Heart left ventricle (tissue), 13 donors: ENCODE measurements around the gene GABRB1.

Source experiments
- CTCF ChIP-seq, 12 donors: fragments of 200-600 bp; sonication (generic) in 4 of 12; IDR thresholded peaks; one replicate each; pipeline versions ENCODE4 v1.5.0 to v1.8.0; 2018 to 2022; ENCODE audit warnings: antibody characterized with exemption in 12 of 12, mild to moderate bottlenecking in 5 of 12
- POLR2A ChIP-seq, 2 donors: fragments of 450-650 bp; IDR thresholded peaks; one replicate each; pipeline ENCODE4 v1.6.1; 2017; ENCODE audit warnings: antibody characterized with exemption in 2 of 2, mild to moderate bottlenecking in 2 of 2, moderate library complexity in 2 of 2
- donor health status: ischemic (EF 13 %, LVEDD 7.1; RV severe dilation, severe dysfunction).
- donor health status: DM: no; HTN: yes; CAD: no.
- donor health status: DM: no; HTN: no; CAD: no.
- donor health status: ischemic (EF 25% LVEDD 6.9; RV normal size, moderate dysfunction).
- donor health status: ischemic (EF 25% LVEDD 5.7; RV mildly dilated, moderate dysfunction).
- donor health status: ischemic (EF 35%, LVEDD 5.7; RV mildly dilated, moderate dysfunction).
- donor health status: nonischemic (EF 11% LVEDD 7.7; RV severe dilation, severe dysfunction).
- donor health status: DM: yes; HTN: yes; CAD: no.
- donor health status: PGD.
- donor health status: ischemic (EF 29% LVEDD 5.4; RV normal size, mild dysfunction).
- donor health status: nonischemic (EF 23%, LVEDD 6.1; RV moderate dilation, normal function).

- no peak for TF ChIP-seq CTCF (IDR thresholded peaks at IDR 0.05)
- no peak for TF ChIP-seq POLR2A (IDR thresholded peaks at IDR 0.05)
Observed at GRCh38 chr4:47469951-47470350, 438.6 kb downstream of the GABRB1 start.
